ENCODE data around the gene KCNA10.

KCNA10 gene

GRCh38 chr1:110535985-110536384, 17.0 kb upstream of the KCNA10 start:
- DNase-seq, result no peak

GRCh38 chr1:110533230-110533629, 14.3 kb upstream of the KCNA10 start:
- no peak for DNase-seq

GRCh38 chr1:110529011-110529410, 10.0 kb upstream of the KCNA10 start:
- DNase-seq, result no peak

GRCh38 chr1:110526201-110526780, 7.3 kb upstream of the KCNA10 start:
- DNase-seq, result no peak

GRCh38 chr1:110525249-110525595, 6.2 kb upstream of the KCNA10 start:
- no peak for DNase-seq

- DNase-seq, result peak in 48 of 56 donors; percentile 10 to 79 (median 48)
Observed at GRCh38 chr1:110524311-110525248, 5.6 kb upstream of the KCNA10 start.

GRCh38 chr1:110523011-110523410, 4.0 kb upstream of the KCNA10 start:
- no peak for DNase-seq

GRCh38 chr1:110522560-110522959, 3.6 kb upstream of the KCNA10 start:
- no peak for DNase-seq

- DNase-seq, result no peak
Observed at GRCh38 chr1:110520827-110521226, 1.9 kb upstream of the KCNA10 start.

- no peak for DNase-seq
Observed at GRCh38 chr1:110515891-110516290, 3.1 kb downstream of the KCNA10 start.

GRCh38 chr1:110515041-110515440, 3.9 kb downstream of the KCNA10 start:
- no peak for DNase-seq

- DNase-seq, result peak in 15 of 56 donors; percentile 5 to 46 (median 15)
Observed at GRCh38 chr1:110513511-110513910, 5.5 kb downstream of the KCNA10 start.

GRCh38 chr1:110511436-110511835, 7.5 kb downstream of the KCNA10 start:
- no peak for DNase-seq

- peak in 1 of 56 donors; percentile 6 for DNase-seq
Observed at GRCh38 chr1:110510921-110511320, 8.1 kb downstream of the KCNA10 start.

GRCh38 chr1:110509655-110510054, 9.3 kb downstream of the KCNA10 start:
- no peak for DNase-seq

GRCh38 chr1:110508028-110508940, 10.7 kb downstream of the KCNA10 start:
- DNase-seq, result no peak

- no peak for DNase-seq
Observed at GRCh38 chr1:110506541-110506940, 12.4 kb downstream of the KCNA10 start.

GRCh38 chr1:110505596-110505995, 13.4 kb downstream of the KCNA10 start:
- no peak for DNase-seq

- DNase-seq, result no peak
Observed at GRCh38 chr1:110504226-110504625, 14.7 kb downstream of the KCNA10 start.

GRCh38 chr1:110503471-110503870, 15.5 kb downstream of the KCNA10 start:
- no peak for DNase-seq

GRCh38 chr1:110502402-110503151, 16.4 kb downstream of the KCNA10 start:
- DNase-seq, result no peak
